GM21723 (cell line): ENCODE measurements around the gene ADM2.

ENCODE experiments used
- ATAC-seq: cut with Tn5 transposase; IDR thresholded peaks from one replicate; pipeline ENCODE4 v1.9.1; 2021; ENCODE audit warnings: mild to moderate bottlenecking, moderate library complexity; ENCODE audit not compliant: unreplicated experiment

The ADM2 gene

DNA sequence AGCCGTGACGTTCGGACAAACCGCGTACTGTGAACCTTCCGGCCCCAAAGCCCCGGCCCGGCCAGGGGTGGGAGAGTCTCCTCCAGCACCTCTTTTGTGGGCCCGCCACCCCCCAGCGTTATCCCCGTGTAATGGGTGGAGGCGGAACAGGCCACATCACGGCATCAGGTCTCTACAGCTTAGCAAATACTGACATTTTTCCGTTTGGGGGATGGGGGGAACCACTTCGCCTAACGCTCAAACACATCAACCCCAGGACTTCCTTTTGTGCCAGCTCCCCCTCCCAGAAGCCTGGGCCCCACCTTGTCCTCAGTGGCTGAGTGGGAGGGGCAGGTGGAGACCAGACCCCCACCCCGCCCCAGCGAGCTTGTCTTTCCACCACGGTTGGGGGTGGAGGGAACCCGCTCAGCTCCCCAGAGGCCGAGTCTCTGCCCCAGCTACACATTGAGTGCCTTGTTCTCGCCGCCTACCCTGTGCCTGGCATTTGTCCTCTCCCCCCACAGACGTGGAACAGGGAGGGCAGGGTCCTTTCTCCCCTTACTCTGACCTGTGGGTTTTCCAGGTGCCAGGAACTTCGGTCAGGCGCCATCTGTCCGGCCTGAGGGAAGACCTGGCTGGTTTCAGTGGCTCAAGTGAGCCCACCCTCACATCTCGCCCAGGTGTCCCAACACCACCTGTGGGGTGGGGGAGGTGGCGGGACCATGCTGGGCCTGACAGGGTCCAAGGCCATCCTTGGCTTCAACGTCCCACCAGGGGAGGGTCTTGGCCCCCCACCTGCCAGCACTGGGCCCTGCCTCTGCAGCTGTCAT is 36.1 kb upstream of the ADM2 start:
- no peak for ATAC-seq

DNA sequence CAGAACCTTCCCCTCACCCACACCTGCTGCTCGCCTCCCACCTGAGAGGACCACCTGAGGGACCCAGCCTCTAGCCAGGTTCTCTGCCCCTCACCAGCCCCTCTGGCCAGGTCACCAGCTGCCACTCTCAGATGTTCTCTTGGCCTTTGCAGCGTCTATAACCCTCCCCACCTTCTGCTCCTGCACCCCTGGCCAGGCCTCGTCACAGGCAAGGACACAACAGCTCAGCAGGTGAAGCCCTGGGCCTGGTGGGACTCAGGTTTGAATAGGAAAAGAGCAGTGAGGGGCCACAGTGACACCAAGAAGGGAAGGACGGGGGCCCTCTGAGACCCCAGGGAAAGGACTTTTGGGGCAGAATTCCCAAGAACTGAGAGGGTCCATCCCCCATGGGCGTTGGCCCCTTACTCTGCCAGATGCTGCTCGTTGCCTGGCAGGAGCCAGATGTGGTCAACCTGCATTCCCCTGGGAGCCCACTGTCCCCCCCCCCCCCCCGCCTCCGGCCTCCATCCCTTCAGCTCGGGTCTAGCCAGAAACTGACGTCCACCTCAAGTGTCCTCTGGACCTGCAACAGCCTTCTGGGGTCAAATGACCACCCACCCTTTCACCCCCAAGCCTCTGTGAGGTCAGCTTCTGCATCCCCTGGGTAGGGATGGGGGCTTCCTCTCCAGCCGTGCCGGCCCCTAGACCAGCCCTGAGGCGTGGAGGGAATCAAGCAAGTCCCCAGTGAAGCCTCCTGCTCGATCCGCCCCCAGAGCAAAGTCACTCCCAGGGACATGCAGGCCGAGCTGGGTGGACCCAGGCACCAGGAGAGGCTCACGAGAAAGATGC is 35.2 kb upstream of the ADM2 start:
- no peak for ATAC-seq

GRCh38 chr22:50446708-50447575 is 34.4 kb upstream of the ADM2 start:
- ATAC-seq, result no peak

- ATAC-seq, result no peak
Measured at GRCh38 chr22:50447576-50448551, 33.5 kb upstream of the ADM2 start.

DNA sequence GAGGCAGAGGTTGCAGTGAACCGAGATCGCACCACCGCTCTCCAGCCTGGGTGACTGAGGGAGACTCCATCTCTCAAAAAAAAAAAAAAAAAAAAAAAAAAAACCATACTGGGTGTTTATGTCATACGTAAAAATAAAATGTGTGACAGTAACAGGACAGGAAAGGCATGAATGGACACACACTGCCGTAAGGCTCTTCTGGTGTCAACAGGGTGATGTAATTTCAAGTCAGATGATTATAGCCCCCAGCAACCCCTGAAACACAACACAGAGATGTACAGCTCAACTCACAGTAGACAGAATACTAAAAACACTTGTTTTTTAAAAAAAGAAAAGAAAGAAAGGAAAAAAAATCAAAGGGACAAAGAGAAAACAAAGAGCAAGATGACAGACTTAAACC is 28.7 kb upstream of the ADM2 start:
- no peak for ATAC-seq

DNA sequence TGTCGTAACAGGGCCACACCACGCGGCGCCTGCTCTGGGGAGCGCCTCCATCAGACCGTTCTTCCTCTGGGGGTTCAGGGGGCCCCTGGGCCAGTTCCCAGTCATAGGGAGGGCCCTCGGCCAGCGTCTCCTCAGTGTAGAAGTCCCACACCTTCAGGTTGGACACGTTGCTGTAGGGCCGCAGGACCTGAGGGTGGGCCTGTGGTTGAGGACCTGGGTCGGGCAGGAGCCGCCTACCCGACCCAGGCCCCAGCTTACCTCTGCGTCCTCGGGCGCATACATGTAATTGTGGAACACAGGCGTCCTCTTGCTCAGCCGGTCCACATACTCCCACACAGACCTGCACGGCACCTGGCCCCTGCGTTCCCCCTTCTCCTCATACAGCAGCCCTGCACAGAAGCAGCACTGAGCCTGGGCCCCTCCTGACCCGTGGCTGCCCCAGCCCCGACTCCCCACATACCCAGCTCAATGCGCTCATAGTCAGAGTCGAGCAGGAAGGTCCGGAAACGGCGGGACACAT is 26.7 kb upstream of the ADM2 start:
- no peak for ATAC-seq

DNA sequence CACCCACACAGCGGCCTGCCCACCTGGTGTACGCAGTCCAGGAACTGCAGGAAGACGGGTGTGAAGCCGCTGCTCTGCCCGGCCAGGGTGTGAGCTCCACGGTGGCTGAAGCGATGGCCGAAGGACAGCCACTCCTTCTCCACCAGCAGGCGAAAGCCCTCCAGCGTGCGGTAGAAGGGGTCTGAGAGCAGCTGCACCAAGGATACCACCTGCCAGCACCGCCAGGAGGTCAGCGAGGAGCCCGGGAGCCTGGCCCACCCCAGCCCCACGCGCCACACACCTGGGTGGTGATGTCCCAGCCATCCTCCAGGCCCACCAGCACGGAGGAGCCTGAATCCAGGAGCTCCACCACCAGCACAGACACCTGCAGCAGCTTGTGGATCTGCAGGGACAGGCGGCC is 26.1 kb upstream of the ADM2 start:
- no peak for ATAC-seq

- no peak for ATAC-seq
Measured at GRCh38 chr22:50456026-50456425, 25.3 kb upstream of the ADM2 start.

DNA sequence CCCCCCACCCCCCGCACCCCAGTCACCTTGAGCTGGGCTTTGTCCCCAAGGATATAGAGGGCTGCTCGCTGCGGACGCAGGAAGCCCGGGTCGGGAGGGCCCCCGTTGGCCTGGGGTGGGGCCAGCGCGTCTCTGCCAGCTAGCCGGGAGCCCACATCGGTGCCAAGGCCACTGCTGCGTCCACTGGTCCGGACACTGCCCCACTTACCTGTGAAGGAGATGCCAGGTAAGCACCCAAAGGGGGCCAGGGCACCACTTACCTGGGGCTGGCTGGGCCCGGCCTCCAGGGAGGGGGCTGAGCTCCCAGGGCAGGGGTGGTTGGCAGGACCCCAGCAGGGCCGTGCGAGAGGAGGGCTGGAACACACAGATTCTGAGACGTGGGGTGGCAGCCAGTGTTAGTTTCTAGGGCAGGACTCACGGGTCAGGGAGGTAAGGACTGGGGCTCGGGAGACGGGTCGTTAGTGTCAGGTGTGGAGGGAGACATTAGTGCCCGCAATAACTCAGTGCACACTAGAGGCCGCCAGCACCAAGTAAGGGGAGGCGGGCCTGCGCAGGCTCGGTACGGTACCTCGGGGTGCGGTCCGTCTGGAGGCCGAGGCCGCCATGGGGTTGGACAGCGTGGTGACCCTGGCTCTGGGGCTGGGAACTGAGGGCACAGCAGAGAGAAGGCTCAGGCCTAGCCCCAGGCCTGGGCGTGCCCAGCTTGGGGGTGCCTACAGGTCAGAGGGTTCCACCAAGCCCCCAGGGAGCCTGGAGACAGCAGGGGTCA is 24.7 kb upstream of the ADM2 start:
- ATAC-seq, result no peak

- ATAC-seq, result no peak
Measured at GRCh38 chr22:50459016-50459415, 22.3 kb upstream of the ADM2 start.

GRCh38 chr22:50459496-50460140 is 21.7 kb upstream of the ADM2 start:
- no peak for ATAC-seq

DNA sequence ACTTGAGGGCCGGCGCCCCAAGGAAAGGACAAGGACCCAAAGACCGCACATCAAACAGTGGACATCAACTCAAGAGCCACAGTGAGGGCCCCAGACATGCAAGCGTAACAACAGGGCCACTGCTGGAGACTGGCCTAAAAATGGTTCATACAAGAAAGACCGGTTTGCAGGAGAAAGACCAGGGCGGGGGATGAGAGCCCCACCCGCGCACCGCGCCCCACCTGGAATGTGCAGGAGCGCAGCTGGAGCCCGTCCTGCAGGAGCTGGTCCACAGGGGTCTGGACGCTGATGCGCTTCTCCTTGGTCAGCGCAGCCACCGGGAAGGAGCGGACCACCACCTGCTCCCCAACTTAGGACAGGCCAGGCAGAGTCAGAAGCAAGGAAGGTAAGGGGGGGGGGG is 20.4 kb upstream of the ADM2 start:
- ATAC-seq, result no peak

- ATAC-seq, result no peak
Measured at GRCh38 chr22:50461536-50461935, 19.8 kb upstream of the ADM2 start.

DNA sequence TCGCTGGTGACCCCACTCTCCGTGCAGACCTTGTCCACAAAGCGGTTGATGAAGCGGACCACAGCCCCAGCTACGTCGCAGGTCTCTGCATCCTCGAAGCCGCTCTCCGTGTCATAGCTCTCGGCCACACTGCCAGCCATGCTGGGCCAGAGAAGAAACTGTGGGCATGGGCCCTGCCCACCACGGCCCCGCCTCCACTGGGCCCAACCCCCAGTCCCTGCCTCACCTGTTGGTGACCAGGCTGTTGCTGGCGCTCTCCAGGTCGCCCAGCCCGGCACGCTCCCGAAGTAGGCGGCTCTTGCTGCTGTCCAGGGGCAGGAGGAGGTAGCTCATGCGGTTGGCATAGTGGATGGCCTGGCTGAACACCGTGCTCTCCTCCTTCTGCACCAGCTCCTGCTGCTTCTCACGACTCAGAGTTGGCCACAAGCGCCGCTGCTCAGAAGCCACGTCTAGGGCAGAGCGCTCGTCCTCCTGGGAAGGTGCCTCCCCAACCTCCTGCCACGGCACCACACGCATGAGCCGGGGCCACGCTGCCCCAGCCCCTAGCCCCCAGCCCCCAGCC is 19.3 kb upstream of the ADM2 start:
- ATAC-seq, result no peak

DNA sequence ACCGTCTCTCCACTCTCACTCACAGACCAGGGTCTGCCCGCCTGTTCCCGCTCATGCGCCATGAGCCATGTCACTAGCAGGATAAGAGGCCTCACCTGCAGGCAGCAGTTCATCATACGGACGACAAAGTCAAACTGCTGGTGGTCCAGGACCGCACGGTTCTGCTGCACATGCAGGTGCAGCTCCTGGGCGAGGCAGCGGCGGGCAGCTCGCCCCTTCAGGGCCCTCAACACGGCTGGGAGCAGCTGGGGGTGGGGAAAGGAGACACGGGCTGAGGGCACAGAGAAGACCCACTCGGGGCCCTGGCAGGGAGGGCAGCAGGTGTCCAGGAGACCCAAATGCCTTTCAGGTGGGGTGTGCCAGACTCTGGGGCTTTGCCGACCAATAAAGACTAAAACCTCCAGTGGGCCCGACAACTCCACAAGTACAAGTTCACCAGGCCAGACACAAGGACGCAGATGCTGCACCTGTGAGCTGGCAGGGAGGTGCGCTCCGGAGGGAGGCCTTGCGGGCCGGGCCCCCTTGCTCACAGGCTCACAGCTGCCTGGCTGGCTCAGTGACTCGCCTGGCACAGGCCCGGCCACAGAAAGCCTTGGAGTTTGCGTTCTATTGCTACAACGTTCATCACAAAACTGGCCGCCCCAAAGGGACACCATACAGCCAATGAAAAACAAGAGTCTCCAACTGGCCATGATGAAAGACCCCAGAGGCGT is 18.0 kb upstream of the ADM2 start:
- ATAC-seq, result no peak

GRCh38 chr22:50464451-50464850 is 16.9 kb upstream of the ADM2 start:
- no peak for ATAC-seq

GRCh38 chr22:50465066-50465930 is 16.0 kb upstream of the ADM2 start:
- ATAC-seq, result no peak
